DND-41 (cell line): Measurements from ENCODE around the gene MTF2.

Source experiments
- EZH2 ChIP-seq: IDR thresholded peaks from 3 replicates; pipeline ENCODE4 v1.6.1; 2012; ENCODE audit warnings: borderline replicate concordance, low read depth, mild to moderate bottlenecking, moderate library complexity, low read length, inconsistent platforms; ENCODE audit not compliant: severe bottlenecking
- TF ChIP-seq, protein P1 (sequence below): IDR thresholded peaks from 2 replicates; pipeline ENCODE4 v1.5.1; 2012; ENCODE audit warnings: borderline replicate concordance, low read length, moderate library complexity, mild to moderate bottlenecking; ENCODE audit not compliant: poor library complexity, severe bottlenecking; ENCODE audit errors: extremely low read depth

DNA sequence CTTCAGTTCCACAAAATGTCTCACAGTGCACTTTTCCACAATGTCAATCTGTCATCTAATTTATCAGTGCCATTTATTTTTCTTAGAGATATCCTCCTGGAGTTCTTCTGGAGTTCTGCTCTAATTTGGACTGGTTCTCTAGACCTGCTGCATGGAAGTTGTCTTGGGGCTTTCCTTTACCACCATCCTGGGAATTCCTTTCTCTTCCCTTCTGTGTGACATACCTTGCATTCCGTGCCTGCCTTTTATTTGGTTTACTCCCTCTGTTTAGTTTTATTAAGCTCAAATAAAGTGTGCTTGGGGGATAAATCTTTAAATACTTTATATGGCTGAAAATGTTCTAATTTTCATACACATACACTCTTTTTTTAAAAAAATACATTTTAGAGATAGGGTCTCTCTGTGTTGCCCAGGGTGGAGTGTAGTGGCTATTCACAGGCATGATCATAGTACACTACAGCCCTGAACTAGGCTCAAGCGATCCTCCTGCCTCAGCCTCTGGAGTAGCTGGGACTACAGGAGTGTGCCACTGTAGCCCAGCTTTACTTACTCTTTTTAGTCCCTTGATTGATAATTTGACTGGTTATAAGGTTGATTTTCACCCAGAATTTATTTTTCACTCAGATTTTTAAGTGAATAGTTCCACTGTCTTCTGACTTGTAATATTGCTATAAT lies 14.4 kb downstream of the MTF2 start:
- TF ChIP-seq EZH2: no peak
- TF ChIP-seq, protein P1, sequence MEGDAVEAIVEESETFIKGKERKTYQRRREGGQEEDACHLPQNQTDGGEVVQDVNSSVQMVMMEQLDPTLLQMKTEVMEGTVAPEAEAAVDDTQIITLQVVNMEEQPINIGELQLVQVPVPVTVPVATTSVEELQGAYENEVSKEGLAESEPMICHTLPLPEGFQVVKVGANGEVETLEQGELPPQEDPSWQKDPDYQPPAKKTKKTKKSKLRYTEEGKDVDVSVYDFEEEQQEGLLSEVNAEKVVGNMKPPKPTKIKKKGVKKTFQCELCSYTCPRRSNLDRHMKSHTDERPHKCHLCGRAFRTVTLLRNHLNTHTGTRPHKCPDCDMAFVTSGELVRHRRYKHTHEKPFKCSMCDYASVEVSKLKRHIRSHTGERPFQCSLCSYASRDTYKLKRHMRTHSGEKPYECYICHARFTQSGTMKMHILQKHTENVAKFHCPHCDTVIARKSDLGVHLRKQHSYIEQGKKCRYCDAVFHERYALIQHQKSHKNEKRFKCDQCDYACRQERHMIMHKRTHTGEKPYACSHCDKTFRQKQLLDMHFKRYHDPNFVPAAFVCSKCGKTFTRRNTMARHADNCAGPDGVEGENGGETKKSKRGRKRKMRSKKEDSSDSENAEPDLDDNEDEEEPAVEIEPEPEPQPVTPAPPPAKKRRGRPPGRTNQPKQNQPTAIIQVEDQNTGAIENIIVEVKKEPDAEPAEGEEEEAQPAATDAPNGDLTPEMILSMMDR: no peak
